Tibial nerve (tissue), 4 donors: Measurements from ENCODE around the gene TENM4.

ENCODE experiments used
- EP300 ChIP-seq, 2 donors: sonication (generic); formaldehyde crosslinking; IDR thresholded peaks; one replicate each; pipeline ENCODE4 v1.6.1; 2017; ENCODE audit warnings: antibody characterized with exemption in 2 of 2, mild to moderate bottlenecking in 1 of 2
- TF ChIP-seq, protein P1 (sequence below), 5 experiments: fragments of 200-600 bp in 3 of 5; fragments of 450-650 bp in 2 of 5; sonication (generic) in 3 of 5; IDR thresholded peaks; one replicate each; pipeline ENCODE4 v1.5.1; 2016 to 2019; ENCODE audit warnings: antibody characterized with exemption in 5 of 5, mild to moderate bottlenecking in 3 of 5, moderate library complexity in 2 of 5

DNA sequence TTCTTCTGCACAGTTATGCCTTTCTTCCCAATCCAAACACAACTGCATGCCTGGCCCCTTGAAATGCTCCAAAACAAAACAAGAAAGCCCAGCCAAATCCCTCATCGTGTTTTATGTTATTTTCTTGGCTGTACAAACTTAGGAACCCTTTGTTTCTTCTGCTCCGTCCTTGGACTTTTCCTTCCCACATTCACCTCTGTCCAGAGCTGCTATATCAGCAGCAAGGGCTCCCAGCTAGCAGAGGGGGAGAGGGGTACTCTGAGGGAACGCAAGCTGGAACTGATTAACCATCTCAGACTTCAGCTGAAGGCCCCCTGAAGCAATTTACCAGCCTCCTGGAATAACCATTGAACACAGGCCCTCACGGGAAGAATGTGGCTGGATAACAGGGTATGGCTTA lies 214.7 kb downstream of the TENM4 start:
- TF ChIP-seq EP300 (IDR thresholded peaks at IDR 0.05), result no peak
- TF ChIP-seq, protein P1, sequence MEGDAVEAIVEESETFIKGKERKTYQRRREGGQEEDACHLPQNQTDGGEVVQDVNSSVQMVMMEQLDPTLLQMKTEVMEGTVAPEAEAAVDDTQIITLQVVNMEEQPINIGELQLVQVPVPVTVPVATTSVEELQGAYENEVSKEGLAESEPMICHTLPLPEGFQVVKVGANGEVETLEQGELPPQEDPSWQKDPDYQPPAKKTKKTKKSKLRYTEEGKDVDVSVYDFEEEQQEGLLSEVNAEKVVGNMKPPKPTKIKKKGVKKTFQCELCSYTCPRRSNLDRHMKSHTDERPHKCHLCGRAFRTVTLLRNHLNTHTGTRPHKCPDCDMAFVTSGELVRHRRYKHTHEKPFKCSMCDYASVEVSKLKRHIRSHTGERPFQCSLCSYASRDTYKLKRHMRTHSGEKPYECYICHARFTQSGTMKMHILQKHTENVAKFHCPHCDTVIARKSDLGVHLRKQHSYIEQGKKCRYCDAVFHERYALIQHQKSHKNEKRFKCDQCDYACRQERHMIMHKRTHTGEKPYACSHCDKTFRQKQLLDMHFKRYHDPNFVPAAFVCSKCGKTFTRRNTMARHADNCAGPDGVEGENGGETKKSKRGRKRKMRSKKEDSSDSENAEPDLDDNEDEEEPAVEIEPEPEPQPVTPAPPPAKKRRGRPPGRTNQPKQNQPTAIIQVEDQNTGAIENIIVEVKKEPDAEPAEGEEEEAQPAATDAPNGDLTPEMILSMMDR (IDR thresholded peaks at IDR 0.05), result no peak
